Liver (tissue), 3 donors: ENCODE measurements around the gene AKNA.

Source experiments
- EGR1 ChIP-seq, 2 donors: IDR thresholded peaks; 2 replicates each; pipeline ENCODE4 v1.6.1; 2016 to 2018; ENCODE audit warnings: antibody characterized with exemption in 2 of 2, low read depth in 2 of 2
- FOXA1 ChIP-seq: IDR thresholded peaks from 2 replicates; pipeline ENCODE4 v1.6.1; 2016; ENCODE audit warnings: antibody characterized with exemption
- GABPA ChIP-seq, 2 donors: IDR thresholded peaks in 1 of 2; conservative IDR thresholded peaks in 1 of 2; 2 replicates each; pipeline ENCODE4 v1.6.1; 2016; ENCODE audit warnings: antibody characterized with exemption in 2 of 2, mild to moderate bottlenecking in 1 of 2, moderate library complexity in 1 of 2
- JUND ChIP-seq, 2 donors: IDR thresholded peaks; 2 replicates each; pipeline ENCODE4 v1.6.1; 2016; ENCODE audit warnings: antibody characterized with exemption in 2 of 2
- RAD21 ChIP-seq, 2 donors: IDR thresholded peaks; 2 replicates each; pipeline ENCODE4 v1.6.1; 2016; ENCODE audit warnings: antibody characterized with exemption in 2 of 2, mild to moderate bottlenecking in 2 of 2
- RXRA ChIP-seq, 2 donors: IDR thresholded peaks; 2 replicates each; pipeline ENCODE4 v1.6.1; 2017 to 2018; ENCODE audit warnings: antibody characterized with exemption in 2 of 2, mild to moderate bottlenecking in 1 of 2
- SP1 ChIP-seq: IDR thresholded peaks from 2 replicates; pipeline ENCODE4 v1.6.1; 2018; ENCODE audit warnings: antibody characterized with exemption, mild to moderate bottlenecking
- TAF1 ChIP-seq: conservative IDR thresholded peaks from 2 replicates; pipeline ENCODE4 v1.6.1; 2016; ENCODE audit warnings: antibody characterized with exemption, mild to moderate bottlenecking
- YY1 ChIP-seq: IDR thresholded peaks from 2 replicates; pipeline ENCODE4 v1.6.1; 2016; ENCODE audit warnings: antibody characterized with exemption, mild to moderate bottlenecking
- TF ChIP-seq, protein P1 (sequence below): IDR thresholded peaks from 2 replicates; pipeline ENCODE4 v1.6.1; 2016; ENCODE audit warnings: antibody characterized with exemption, mild to moderate bottlenecking
- TF ChIP-seq, protein P2 (sequence below): fragments of 150-350 bp; IDR thresholded peaks from 2 replicates; pipeline ENCODE4 v1.5.1; 2017; ENCODE audit warnings: improper control_type of control experiment, low read depth, low read length; ENCODE audit not compliant: missing input control
- TF ChIP-seq, protein P3 (sequence below): IDR thresholded peaks from 2 replicates; pipeline ENCODE4 v1.6.1; 2016; ENCODE audit warnings: antibody characterized with exemption
- TF ChIP-seq, protein P4 (sequence below): IDR thresholded peaks from 2 replicates; pipeline ENCODE4 v1.6.1; 2016; ENCODE audit warnings: antibody characterized with exemption
- TF ChIP-seq, protein P5 (sequence below): IDR thresholded peaks from 2 replicates; pipeline ENCODE4 v1.6.1; 2016; ENCODE audit warnings: antibody characterized with exemption
- donor health status: healthy.
- donor health status: healthy.

DNA sequence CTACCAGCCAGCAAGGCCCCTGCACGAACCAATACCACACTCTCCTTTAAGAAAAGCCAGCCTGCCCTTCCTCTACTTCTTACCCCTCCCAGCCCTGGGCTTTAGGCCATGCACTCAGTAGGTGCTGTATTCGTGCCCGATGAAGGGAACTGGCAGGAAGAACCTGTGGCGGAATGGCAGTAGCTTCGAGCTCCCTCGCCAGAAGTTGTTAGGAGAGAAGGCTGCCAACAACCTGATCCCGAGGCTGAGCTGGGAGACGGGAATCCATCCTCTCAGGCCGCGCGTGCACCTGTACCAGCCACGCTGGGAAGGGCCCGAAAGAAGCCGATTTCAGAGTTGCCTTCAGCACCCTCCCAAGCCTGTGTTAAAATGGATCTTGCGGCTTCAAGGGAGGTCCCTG, 45.3 kb upstream of the AKNA start:
- TF ChIP-seq EGR1 (IDR thresholded peaks at IDR 0.05; ENCODE audit: low read depth in 2 of 2) (no peak), JUND (IDR thresholded peaks at IDR 0.05) (no peak), YY1 (no peak), RXRA (IDR thresholded peaks at IDR 0.05) (no peak), TAF1 (no peak), SP1 (no peak), RAD21 (IDR thresholded peaks at IDR 0.05) (no peak), FOXA1 (no peak), GABPA (IDR thresholded peaks at IDR 0.05 in 1 of 2, conservative IDR thresholded peaks at IDR 0.05 in 1 of 2) (no peak)
- TF ChIP-seq, protein P1, sequence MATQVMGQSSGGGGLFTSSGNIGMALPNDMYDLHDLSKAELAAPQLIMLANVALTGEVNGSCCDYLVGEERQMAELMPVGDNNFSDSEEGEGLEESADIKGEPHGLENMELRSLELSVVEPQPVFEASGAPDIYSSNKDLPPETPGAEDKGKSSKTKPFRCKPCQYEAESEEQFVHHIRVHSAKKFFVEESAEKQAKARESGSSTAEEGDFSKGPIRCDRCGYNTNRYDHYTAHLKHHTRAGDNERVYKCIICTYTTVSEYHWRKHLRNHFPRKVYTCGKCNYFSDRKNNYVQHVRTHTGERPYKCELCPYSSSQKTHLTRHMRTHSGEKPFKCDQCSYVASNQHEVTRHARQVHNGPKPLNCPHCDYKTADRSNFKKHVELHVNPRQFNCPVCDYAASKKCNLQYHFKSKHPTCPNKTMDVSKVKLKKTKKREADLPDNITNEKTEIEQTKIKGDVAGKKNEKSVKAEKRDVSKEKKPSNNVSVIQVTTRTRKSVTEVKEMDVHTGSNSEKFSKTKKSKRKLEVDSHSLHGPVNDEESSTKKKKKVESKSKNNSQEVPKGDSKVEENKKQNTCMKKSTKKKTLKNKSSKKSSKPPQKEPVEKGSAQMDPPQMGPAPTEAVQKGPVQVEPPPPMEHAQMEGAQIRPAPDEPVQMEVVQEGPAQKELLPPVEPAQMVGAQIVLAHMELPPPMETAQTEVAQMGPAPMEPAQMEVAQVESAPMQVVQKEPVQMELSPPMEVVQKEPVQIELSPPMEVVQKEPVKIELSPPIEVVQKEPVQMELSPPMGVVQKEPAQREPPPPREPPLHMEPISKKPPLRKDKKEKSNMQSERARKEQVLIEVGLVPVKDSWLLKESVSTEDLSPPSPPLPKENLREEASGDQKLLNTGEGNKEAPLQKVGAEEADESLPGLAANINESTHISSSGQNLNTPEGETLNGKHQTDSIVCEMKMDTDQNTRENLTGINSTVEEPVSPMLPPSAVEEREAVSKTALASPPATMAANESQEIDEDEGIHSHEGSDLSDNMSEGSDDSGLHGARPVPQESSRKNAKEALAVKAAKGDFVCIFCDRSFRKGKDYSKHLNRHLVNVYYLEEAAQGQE: no peak
- TF ChIP-seq, protein P2, sequence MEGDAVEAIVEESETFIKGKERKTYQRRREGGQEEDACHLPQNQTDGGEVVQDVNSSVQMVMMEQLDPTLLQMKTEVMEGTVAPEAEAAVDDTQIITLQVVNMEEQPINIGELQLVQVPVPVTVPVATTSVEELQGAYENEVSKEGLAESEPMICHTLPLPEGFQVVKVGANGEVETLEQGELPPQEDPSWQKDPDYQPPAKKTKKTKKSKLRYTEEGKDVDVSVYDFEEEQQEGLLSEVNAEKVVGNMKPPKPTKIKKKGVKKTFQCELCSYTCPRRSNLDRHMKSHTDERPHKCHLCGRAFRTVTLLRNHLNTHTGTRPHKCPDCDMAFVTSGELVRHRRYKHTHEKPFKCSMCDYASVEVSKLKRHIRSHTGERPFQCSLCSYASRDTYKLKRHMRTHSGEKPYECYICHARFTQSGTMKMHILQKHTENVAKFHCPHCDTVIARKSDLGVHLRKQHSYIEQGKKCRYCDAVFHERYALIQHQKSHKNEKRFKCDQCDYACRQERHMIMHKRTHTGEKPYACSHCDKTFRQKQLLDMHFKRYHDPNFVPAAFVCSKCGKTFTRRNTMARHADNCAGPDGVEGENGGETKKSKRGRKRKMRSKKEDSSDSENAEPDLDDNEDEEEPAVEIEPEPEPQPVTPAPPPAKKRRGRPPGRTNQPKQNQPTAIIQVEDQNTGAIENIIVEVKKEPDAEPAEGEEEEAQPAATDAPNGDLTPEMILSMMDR: no peak
- TF ChIP-seq, protein P3, sequence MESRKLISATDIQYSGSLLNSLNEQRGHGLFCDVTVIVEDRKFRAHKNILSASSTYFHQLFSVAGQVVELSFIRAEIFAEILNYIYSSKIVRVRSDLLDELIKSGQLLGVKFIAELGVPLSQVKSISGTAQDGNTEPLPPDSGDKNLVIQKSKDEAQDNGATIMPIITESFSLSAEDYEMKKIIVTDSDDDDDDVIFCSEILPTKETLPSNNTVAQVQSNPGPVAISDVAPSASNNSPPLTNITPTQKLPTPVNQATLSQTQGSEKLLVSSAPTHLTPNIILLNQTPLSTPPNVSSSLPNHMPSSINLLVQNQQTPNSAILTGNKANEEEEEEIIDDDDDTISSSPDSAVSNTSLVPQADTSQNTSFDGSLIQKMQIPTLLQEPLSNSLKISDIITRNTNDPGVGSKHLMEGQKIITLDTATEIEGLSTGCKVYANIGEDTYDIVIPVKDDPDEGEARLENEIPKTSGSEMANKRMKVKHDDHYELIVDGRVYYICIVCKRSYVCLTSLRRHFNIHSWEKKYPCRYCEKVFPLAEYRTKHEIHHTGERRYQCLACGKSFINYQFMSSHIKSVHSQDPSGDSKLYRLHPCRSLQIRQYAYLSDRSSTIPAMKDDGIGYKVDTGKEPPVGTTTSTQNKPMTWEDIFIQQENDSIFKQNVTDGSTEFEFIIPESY: no peak
- TF ChIP-seq, protein P4, sequence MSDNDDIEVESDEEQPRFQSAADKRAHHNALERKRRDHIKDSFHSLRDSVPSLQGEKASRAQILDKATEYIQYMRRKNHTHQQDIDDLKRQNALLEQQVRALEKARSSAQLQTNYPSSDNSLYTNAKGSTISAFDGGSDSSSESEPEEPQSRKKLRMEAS: no peak
- TF ChIP-seq, protein P5, sequence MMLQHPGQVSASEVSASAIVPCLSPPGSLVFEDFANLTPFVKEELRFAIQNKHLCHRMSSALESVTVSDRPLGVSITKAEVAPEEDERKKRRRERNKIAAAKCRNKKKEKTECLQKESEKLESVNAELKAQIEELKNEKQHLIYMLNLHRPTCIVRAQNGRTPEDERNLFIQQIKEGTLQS: no peak
